GM23338 (cell line): ENCODE data around the gene BTBD18. TPM values are rescaled to one million over a fixed set of nuclear protein-coding genes. Genes with fewer than 3 reads are reported as not detected.
A peak's percentile ranks its signal among the peaks of the same experiment; 100 is the strongest.

Source experiments
- ATAC-seq: fragments of 200-7000 bp; cut with Tn5 transposase; 3 replicates; pipeline ENCODE4 v1.9.1; 2020
- DNase-seq: peaks from one replicate; pipeline ENCODE4 v3.0.0-alpha.2; 2015; ENCODE audit warnings: low spot score
- H2AFZ ChIP-seq: fragments of 200-600 bp; sonication (generic); 2 replicates; pipeline ENCODE4 v1.8.0; 2016; ENCODE audit warnings: antibody characterized with exemption, mild to moderate bottlenecking, moderate library complexity
- H3F3A ChIP-seq: fragments of 200-600 bp; sonication (generic); replicated peaks from 2 replicates; pipeline ENCODE4 v1.8.0; 2017; ENCODE audit warnings: antibody characterized with exemption, mixed run types, low read depth
- H3K27ac ChIP-seq: fragments of 200-600 bp; sonication (generic); 2 replicates; pipeline ENCODE4 v1.6.1; 2016; ENCODE audit warnings: low read depth
- H3K27me3 ChIP-seq: fragments of 200-600 bp; sonication (generic); 2 replicates; pipeline ENCODE4 v1.8.0; 2016; ENCODE audit warnings: mild to moderate bottlenecking, mixed run types, moderate library complexity; ENCODE audit not compliant: insufficient read depth
- H3K36me3 ChIP-seq: fragments of 200-600 bp; sonication (generic); 2 replicates; pipeline ENCODE4 v1.8.0; 2016; ENCODE audit warnings: mild to moderate bottlenecking; ENCODE audit not compliant: insufficient read depth
- H3K4me1 ChIP-seq: fragments of 200-600 bp; sonication (generic); 2 replicates; pipeline ENCODE4 v1.8.0; 2016; ENCODE audit warnings: mild to moderate bottlenecking, moderate library complexity; ENCODE audit not compliant: insufficient read depth
- H3K4me2 ChIP-seq: fragments of 200-600 bp; sonication (generic); 2 replicates; pipeline ENCODE4 v1.7.1; 2017; ENCODE audit warnings: mixed run types
- H3K4me3 ChIP-seq: fragments of 200-600 bp; sonication (generic); 2 replicates; pipeline ENCODE4 v1.6.1; 2016; ENCODE audit warnings: mixed run types
- H3K79me2 ChIP-seq: fragments of 200-600 bp; sonication (generic); replicated peaks from 2 replicates; pipeline ENCODE4 v1.8.0; 2017; ENCODE audit warnings: mild to moderate bottlenecking; ENCODE audit not compliant: insufficient read depth
- H3K9me2 ChIP-seq: fragments of 200-600 bp; sonication (generic); 2 replicates; pipeline ENCODE4 v1.8.0; 2017; ENCODE audit not compliant: insufficient read depth
- H4K20me1 ChIP-seq: fragments of 200-600 bp; sonication (generic); replicated peaks from 2 replicates; pipeline ENCODE4 v1.8.0; 2017; ENCODE audit warnings: mild to moderate bottlenecking; ENCODE audit not compliant: insufficient read depth
- H3K27ac Mint-ChIP-seq: 2 replicates; pipeline ENCODE4 v1.8.0; 2020; ENCODE audit warnings: inconsistent platforms, mild to moderate bottlenecking, moderate library complexity, mixed read lengths
- H3K27me3 Mint-ChIP-seq: 3 replicates; pipeline ENCODE4 v1.8.0; 2022; ENCODE audit warnings: low read depth, mild to moderate bottlenecking, moderate library complexity, mixed read lengths, inconsistent platforms; ENCODE audit not compliant: insufficient read depth, poor library complexity
- H3K36me3 Mint-ChIP-seq: 3 replicates; pipeline ENCODE4 v1.8.0; 2021; ENCODE audit warnings: low read depth, mild to moderate bottlenecking, inconsistent platforms, moderate library complexity, mixed read lengths
- H3K4me1 Mint-ChIP-seq: 3 replicates; pipeline ENCODE4 v1.8.0; 2020; ENCODE audit warnings: mild to moderate bottlenecking, inconsistent platforms, mixed read lengths
- H3K4me3 Mint-ChIP-seq: 3 replicates; pipeline ENCODE4 v1.8.0; 2021; ENCODE audit warnings: moderate library complexity, mild to moderate bottlenecking, inconsistent platforms, mixed read lengths
- H3K9me3 Mint-ChIP-seq: 3 replicates; pipeline ENCODE4 v1.8.0; 2020; ENCODE audit warnings: moderate library complexity, mild to moderate bottlenecking, inconsistent platforms, mixed read lengths
- CREB1 ChIP-seq: fragments of 250-450 bp; sonication (Bioruptor Pico); IDR thresholded peaks from 2 replicates; pipeline ENCODE4 v1.5.0; 2020; ENCODE audit warnings: low read depth, mild to moderate bottlenecking, moderate library complexity
- EZH2 ChIP-seq: fragments of 200-600 bp; sonication (generic); IDR thresholded peaks from one replicate; pipeline ENCODE4 v1.8.0; 2017; ENCODE audit warnings: antibody characterized with exemption, mild to moderate bottlenecking, low read depth; ENCODE audit not compliant: unreplicated experiment
- EZH2phosphoT487 ChIP-seq: fragments of 200-600 bp; sonication (generic); IDR thresholded peaks from one replicate; pipeline ENCODE4 v1.8.1; 2018; ENCODE audit warnings: antibody characterized with exemption; ENCODE audit not compliant: unreplicated experiment
- JUNB ChIP-seq: IDR thresholded peaks from one replicate; pipeline ENCODE4 v1.6.1; 2016; ENCODE audit warnings: antibody characterized with exemption; ENCODE audit not compliant: unreplicated experiment
- NANOG ChIP-seq: IDR thresholded peaks from 2 replicates; pipeline ENCODE4 v1.6.1; 2016; ENCODE audit warnings: antibody characterized with exemption, borderline replicate concordance
- POLR2AphosphoS5 ChIP-seq: IDR thresholded peaks from 2 replicates; pipeline ENCODE4 v1.6.1; 2016; ENCODE audit warnings: antibody characterized with exemption, low read depth
- STAT1 ChIP-seq: IDR thresholded peaks from one replicate; pipeline ENCODE4 v1.6.1; 2016; ENCODE audit warnings: antibody characterized with exemption; ENCODE audit not compliant: unreplicated experiment
- ZNF114 ChIP-seq: fragments of 250-450 bp; sonication (Bioruptor Pico); IDR thresholded peaks from 2 replicates; pipeline ENCODE4 v1.5.0; 2020; ENCODE audit warnings: mild to moderate bottlenecking, moderate library complexity
- ZNF331 ChIP-seq: fragments of 250-450 bp; sonication (Bioruptor Pico); IDR thresholded peaks from 2 replicates; pipeline ENCODE4 v1.5.0; 2020; ENCODE audit warnings: low read depth, mild to moderate bottlenecking, moderate library complexity
- polyA plus RNA-seq: library from polyadenylated mRNA; unstranded; fragments of >200 nt; fragmentation: Nextera tagmentation; extraction: Ambion mirVana; gene quantifications from 2 replicates; pipeline ENCODE4 v1.2.1, GENCODE V29; 2016
- total RNA-seq: library from RNA; depleted of rRNA; stranded (reverse); fragments of >200 nt; shearing (Covaris generic); gene quantifications from 2 replicates; pipeline ENCODE4 v1.2.3, GENCODE V29; 2014
- TF ChIP-seq, protein P1 (sequence below), 2 experiments: fragments of 200-600 bp in 1 of 2; sonication (generic) in 1 of 2; conservative IDR thresholded peaks; 2 replicates each; pipeline versions ENCODE4 v1.5.1 to v1.6.1; 2016 to 2017; ENCODE audit warnings: antibody characterized with exemption in 2 of 2, low read depth in 2 of 2, mild to moderate bottlenecking in 2 of 2, moderate library complexity in 1 of 2
- TF ChIP-seq, protein P2 (sequence below): fragments of 250-450 bp; sonication (Bioruptor Pico); IDR thresholded peaks from 2 replicates; pipeline ENCODE4 v1.5.0; 2020; ENCODE audit warnings: mild to moderate bottlenecking, moderate library complexity
- TF ChIP-seq, protein P3 (sequence below): IDR thresholded peaks from one replicate; pipeline ENCODE4 v1.6.1; 2018; ENCODE audit warnings: antibody characterized with exemption; ENCODE audit not compliant: unreplicated experiment
- TF ChIP-seq, protein P4 (sequence below): IDR thresholded peaks from 2 replicates; pipeline ENCODE4 v1.6.1; 2016; ENCODE audit warnings: antibody characterized with exemption

The BTBD18 gene
- total and polyA plus RNA-seq, 2 experiments from 2014 or later: 0.29 TPM; not detected in 1

DNA sequence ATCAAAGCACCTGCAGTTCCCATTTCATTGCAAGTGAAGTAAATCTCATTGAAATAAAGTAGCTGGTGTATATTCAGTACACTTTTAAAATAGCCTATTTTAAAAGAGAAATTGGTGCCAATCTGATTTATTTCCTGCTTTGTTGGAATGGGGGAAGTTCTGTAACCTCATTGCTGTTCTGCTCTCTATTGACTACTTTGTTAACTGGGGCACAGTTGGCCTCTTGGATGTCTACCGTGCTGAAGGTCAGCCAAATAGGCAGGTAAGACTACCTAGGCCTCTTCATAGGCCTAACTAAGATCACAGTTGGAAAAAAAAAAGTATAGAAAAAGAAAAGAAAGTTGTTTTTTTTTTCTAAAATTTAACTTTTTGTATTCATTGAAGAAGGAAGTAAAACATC lies 19.2 kb upstream of the BTBD18 start (continued):
- no peak for TF ChIP-seq ZNF331 (CRISPR knock-in tag)

DNA sequence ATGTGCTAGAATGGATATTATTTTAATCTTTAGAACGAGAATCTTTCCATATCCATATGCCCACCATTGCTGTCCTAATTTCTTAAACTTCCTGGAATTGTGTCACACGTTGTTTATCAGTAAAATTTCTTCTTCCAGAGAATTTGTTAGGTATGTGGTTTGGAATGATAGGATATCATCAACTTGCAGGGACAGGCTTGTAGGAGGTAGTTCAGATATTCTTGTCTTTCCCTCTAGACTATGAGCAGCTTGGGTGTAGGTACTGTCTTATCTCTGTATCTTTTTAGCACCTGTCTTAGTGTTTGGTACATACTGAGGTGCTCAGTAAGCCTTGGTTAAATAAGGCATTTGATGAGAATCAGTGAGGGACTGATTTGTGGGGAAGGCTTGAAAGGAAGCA lies 13.4 kb upstream of the BTBD18 start:
- Histone ChIP-seq H3K9me2 (no peaks in the 10 kb centered on the region), H2AFZ (no peak overlapping the region), H3K27me3 (no peaks in the 10 kb centered on the region), H3K4me1 (peaks cover 17% of the 10 kb centered on the region), H4K20me1 (peaks cover 20% of the 10 kb centered on the region), H3F3A (no peaks in the 10 kb centered on the region), H3K4me3 (peak overlapping the region; percentile 62; the same call in 1 of the 2 replicates), H3K4me2 (peak overlapping the region; percentile 82), H3K27ac (no peak overlapping the region), H3K79me2 (peaks cover 82% of the 10 kb centered on the region), H3K36me3 (no peaks in the 10 kb centered on the region)
- Mint-ChIP-seq H3K4me1 (peaks cover 32% of the 10 kb centered on the region), H3K27ac (no peak overlapping the region), H3K4me3 (peak overlapping the region; percentile 98), H3K27me3 (peaks cover 8% of the 10 kb centered on the region), H3K9me3 (no peaks in the 10 kb centered on the region), H3K36me3 (peaks cover 19% of the 10 kb centered on the region)
- TF ChIP-seq EZH2: no peak
- TF ChIP-seq ZNF331 (CRISPR knock-in tag): no peak
- TF ChIP-seq JUNB: no peak
- TF ChIP-seq, protein P1, sequence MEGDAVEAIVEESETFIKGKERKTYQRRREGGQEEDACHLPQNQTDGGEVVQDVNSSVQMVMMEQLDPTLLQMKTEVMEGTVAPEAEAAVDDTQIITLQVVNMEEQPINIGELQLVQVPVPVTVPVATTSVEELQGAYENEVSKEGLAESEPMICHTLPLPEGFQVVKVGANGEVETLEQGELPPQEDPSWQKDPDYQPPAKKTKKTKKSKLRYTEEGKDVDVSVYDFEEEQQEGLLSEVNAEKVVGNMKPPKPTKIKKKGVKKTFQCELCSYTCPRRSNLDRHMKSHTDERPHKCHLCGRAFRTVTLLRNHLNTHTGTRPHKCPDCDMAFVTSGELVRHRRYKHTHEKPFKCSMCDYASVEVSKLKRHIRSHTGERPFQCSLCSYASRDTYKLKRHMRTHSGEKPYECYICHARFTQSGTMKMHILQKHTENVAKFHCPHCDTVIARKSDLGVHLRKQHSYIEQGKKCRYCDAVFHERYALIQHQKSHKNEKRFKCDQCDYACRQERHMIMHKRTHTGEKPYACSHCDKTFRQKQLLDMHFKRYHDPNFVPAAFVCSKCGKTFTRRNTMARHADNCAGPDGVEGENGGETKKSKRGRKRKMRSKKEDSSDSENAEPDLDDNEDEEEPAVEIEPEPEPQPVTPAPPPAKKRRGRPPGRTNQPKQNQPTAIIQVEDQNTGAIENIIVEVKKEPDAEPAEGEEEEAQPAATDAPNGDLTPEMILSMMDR (conservative IDR thresholded peaks at IDR 0.05; ENCODE audit: low read depth in 2 of 2): no peak
- TF ChIP-seq STAT1: no peak
- no peak for TF ChIP-seq CREB1
- TF ChIP-seq POLR2AphosphoS5: no peak
- TF ChIP-seq, protein P2, sequence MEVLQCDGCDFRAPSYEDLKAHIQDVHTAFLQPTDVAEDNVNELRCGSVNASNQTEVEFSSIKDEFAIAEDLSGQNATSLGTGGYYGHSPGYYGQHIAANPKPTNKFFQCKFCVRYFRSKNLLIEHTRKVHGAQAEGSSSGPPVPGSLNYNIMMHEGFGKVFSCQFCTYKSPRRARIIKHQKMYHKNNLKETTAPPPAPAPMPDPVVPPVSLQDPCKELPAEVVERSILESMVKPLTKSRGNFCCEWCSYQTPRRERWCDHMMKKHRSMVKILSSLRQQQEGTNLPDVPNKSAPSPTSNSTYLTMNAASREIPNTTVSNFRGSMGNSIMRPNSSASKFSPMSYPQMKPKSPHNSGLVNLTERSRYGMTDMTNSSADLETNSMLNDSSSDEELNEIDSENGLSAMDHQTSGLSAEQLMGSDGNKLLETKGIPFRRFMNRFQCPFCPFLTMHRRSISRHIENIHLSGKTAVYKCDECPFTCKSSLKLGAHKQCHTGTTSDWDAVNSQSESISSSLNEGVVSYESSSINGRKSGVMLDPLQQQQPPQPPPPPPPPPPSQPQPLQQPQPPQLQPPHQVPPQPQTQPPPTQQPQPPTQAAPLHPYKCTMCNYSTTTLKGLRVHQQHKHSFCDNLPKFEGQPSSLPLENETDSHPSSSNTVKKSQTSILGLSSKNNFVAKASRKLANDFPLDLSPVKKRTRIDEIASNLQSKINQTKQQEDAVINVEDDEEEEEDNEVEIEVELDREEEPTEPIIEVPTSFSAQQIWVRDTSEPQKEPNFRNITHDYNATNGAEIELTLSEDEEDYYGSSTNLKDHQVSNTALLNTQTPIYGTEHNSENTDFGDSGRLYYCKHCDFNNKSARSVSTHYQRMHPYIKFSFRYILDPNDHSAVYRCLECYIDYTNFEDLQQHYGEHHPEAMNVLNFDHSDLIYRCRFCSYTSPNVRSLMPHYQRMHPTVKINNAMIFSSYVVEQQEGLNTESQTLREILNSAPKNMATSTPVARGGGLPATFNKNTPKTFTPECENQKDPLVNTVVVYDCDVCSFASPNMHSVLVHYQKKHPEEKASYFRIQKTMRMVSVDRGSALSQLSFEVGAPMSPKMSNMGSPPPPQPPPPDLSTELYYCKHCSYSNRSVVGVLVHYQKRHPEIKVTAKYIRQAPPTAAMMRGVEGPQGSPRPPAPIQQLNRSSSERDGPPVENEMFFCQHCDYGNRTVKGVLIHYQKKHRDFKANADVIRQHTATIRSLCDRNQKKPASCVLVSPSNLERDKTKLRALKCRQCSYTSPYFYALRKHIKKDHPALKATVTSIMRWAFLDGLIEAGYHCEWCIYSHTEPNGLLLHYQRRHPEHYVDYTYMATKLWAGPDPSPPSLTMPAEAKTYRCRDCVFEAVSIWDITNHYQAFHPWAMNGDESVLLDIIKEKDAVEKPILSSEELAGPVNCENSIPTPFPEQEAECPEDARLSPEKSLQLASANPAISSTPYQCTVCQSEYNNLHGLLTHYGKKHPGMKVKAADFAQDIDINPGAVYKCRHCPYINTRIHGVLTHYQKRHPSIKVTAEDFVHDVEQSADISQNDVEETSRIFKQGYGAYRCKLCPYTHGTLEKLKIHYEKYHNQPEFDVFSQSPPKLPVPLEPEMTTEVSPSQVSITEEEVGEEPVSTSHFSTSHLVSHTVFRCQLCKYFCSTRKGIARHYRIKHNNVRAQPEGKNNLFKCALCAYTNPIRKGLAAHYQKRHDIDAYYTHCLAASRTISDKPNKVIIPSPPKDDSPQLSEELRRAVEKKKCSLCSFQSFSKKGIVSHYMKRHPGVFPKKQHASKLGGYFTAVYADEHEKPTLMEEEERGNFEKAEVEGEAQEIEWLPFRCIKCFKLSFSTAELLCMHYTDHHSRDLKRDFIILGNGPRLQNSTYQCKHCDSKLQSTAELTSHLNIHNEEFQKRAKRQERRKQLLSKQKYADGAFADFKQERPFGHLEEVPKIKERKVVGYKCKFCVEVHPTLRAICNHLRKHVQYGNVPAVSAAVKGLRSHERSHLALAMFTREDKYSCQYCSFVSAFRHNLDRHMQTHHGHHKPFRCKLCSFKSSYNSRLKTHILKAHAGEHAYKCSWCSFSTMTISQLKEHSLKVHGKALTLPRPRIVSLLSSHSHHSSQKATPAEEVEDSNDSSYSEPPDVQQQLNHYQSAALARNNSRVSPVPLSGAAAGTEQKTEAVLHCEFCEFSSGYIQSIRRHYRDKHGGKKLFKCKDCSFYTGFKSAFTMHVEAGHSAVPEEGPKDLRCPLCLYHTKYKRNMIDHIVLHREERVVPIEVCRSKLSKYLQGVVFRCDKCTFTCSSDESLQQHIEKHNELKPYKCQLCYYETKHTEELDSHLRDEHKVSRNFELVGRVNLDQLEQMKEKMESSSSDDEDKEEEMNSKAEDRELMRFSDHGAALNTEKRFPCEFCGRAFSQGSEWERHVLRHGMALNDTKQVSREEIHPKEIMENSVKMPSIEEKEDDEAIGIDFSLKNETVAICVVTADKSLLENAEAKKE (CRISPR knock-in tag): no peak
- no peak for TF ChIP-seq ZNF114 (CRISPR knock-in tag)
- TF ChIP-seq, protein P3, sequence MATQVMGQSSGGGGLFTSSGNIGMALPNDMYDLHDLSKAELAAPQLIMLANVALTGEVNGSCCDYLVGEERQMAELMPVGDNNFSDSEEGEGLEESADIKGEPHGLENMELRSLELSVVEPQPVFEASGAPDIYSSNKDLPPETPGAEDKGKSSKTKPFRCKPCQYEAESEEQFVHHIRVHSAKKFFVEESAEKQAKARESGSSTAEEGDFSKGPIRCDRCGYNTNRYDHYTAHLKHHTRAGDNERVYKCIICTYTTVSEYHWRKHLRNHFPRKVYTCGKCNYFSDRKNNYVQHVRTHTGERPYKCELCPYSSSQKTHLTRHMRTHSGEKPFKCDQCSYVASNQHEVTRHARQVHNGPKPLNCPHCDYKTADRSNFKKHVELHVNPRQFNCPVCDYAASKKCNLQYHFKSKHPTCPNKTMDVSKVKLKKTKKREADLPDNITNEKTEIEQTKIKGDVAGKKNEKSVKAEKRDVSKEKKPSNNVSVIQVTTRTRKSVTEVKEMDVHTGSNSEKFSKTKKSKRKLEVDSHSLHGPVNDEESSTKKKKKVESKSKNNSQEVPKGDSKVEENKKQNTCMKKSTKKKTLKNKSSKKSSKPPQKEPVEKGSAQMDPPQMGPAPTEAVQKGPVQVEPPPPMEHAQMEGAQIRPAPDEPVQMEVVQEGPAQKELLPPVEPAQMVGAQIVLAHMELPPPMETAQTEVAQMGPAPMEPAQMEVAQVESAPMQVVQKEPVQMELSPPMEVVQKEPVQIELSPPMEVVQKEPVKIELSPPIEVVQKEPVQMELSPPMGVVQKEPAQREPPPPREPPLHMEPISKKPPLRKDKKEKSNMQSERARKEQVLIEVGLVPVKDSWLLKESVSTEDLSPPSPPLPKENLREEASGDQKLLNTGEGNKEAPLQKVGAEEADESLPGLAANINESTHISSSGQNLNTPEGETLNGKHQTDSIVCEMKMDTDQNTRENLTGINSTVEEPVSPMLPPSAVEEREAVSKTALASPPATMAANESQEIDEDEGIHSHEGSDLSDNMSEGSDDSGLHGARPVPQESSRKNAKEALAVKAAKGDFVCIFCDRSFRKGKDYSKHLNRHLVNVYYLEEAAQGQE: no peak
- TF ChIP-seq NANOG: no peak
- TF ChIP-seq, protein P4, sequence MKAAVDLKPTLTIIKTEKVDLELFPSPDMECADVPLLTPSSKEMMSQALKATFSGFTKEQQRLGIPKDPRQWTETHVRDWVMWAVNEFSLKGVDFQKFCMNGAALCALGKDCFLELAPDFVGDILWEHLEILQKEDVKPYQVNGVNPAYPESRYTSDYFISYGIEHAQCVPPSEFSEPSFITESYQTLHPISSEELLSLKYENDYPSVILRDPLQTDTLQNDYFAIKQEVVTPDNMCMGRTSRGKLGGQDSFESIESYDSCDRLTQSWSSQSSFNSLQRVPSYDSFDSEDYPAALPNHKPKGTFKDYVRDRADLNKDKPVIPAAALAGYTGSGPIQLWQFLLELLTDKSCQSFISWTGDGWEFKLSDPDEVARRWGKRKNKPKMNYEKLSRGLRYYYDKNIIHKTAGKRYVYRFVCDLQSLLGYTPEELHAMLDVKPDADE: no peak
- no peak for TF ChIP-seq EZH2phosphoT487
- ATAC-seq (no peak), DNase-seq (no peak)
